T-helper 9 cell (primary cell): Measurements from ENCODE around the gene RRAS2.
"Not testable (repeated sequence)": the region's sequence is repeated elsewhere in the genome, so short reads cannot be mapped to it uniquely, and the experiment has no call there.

ENCODE experiments used
- DNase-seq: peaks from one replicate; pipeline ENCODE4 v3.0.0-alpha.2; 2020

RRAS2 gene

DNA sequence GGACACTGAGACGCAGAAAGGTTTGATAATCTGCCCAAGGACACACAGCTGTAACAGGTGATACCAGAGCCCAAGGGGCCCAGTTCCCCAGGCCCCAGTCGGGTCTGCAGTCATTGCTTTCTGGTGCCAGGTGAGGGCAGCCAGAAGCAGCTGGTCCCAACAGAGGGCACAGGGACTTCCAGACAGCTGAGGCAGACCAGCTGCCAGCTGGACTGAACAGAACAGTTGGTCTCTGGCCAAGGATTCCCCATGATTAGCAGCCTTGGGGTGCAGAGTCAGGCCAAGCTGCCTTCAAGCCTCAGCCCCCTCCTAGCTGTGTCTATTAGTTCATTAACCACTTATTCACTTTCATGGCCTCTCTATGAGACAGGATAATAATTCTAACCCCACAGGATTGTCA is 105.6 kb downstream of the RRAS2 start:
- no peak for DNase-seq

DNA sequence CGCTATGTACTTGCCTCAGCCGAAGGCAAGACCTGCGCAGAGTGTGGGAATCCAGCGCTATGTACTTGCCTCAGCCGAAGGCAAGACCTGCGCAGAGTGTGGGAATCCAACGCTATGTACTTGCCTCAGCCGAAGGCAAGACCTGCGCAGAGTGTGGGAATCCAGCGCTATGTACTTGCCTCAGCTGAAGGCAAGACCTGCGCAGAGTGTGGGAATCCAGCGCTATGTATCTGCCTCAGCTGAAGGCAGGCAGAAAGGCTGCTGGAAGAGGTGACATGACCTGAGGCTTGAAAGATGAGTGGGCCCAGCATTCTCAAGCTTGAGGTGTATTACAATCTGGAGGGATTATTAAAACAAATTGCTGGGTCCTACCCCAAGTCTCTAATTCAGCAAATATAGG is 106.5 kb downstream of the RRAS2 start:
- DNase-seq: not testable (repeated sequence)

DNA sequence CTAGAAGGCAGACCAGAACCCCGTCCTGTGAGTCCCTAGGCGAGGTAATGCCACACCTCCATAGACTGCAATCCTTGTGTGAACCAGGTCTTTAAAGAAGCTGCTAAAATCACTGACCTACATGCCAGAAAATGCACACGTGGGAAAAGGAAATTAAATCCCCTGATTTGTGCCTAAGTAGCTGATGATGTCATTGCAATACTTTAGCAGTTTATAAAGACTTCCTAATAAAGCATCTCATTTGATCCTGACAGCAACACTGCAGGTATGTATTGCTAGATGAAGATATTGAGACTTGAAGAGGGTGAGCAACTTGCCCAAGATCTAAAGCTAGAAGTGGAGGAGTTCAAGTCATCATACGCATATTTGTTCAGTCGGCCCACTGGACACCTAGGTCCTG is 107.2 kb downstream of the RRAS2 start:
- DNase-seq: no peak

DNA sequence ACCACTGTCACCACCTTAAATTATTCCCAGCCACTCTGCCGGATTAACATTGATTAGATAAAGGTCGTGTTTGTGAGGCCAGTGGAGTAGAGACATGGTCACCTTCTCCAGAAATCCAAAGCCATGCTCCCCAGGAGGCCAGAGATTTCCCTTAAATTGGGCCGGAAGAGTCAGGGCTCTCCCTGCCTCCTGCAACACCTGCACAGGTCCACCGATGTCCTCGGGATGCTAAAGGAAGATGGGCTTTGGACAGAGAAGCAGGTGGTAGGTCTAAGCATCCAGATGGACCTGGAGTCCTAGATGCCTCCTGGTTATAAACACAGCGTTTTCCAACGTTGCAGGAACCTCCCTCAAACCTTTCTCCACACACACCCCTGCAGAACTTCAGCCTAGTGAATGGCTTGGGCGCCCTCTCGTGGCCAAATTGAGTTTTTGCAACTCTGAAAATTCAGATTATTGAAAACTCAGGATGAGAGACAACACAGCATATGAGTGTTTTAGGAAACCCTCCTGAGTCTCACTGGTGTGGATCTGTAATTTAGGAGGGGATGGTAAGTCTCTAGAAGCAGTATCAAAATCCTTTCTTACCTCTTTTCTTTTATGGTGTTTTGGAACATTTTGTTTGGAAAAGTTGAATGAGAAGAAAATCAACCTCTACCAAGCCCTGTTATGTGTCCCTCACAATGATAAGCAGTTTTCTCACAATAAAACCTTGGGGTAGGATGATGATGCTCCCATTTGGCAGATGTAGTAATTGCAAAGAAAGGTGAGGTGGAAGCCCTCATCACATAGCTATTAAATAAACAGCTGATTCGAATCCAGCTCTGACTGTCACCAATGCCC is 109.6 kb downstream of the RRAS2 start:
- peak; percentile 69 for DNase-seq

DNA sequence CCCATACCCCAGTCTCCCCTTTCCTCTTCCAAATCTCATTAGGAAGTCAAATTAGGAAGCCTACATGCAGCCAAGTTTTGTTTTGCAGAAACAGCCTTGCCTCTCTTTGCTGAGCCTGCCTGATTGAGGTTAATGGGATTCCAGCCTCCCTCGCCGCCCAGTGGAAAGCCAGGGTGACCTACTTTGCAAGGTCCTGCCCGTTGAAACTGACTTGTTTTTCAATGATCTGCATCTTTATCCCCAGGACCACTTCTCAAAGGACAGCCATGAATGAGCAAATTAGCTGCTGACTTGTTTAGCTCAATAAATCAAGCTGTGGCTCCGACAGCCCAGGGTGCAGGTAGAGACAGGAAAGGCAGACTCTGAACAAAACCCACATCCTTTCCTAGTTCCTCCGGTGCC is 110.4 kb downstream of the RRAS2 start:
- no peak for DNase-seq

DNA sequence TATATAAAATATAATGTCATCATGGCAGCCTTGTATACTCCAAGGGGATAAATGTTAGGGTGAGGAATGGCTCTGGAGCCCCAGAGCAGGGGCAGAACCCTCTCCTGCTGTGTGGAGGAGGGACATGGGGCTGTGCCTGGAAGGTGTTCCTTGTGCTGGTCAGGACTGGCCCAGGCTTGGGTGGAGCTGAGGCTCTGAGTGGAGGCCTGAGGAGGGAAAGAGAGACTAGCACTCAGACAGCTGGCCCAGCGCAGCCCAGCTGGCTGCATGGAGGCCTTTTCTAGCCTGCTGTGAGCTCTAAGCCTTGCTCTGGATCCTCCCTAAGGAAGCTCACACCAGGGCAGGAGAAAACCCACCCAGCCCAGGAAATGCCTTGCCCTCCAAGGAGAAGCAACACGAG is 113.5 kb downstream of the RRAS2 start:
- DNase-seq: no peak

DNA sequence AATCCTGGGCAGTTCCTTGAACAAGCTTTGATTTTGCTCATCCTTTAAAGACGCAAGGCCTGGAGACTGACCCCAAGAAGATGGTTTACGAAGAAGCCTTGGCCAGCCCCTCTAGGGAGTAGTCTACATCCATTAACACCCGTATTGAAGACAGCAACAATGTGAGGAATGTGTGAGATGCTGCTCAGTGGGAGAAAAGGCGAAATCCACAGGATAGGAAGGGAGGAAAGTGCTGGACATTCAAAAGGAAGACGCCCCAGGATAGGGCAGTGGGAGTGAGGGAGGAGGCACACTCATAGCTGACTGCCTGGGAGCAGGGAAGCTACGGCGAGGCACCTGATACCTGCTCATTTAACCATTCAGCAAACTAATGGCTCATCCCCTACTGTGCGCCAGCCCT is 114.1 kb downstream of the RRAS2 start:
- no peak for DNase-seq

DNA sequence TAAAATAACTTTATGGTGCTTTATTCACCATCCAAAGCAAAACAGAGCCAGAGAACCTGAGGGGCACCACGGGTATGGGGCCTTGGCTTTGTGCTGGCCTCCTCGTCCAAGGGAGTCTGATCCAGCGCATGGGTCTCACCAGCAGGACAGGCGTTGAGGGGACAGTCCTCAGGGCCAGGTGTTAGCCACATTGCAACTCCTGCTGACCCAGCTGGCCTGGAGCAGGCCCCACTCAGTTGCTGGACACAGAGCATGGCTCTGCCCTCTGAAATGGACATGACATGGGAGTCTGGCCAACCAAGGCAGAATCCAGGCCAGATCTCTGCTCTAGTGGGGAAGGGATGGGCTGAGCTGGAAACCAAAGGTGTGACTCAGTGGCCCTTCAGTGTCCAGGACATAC is 116.2 kb downstream of the RRAS2 start:
- no peak for DNase-seq

DNA sequence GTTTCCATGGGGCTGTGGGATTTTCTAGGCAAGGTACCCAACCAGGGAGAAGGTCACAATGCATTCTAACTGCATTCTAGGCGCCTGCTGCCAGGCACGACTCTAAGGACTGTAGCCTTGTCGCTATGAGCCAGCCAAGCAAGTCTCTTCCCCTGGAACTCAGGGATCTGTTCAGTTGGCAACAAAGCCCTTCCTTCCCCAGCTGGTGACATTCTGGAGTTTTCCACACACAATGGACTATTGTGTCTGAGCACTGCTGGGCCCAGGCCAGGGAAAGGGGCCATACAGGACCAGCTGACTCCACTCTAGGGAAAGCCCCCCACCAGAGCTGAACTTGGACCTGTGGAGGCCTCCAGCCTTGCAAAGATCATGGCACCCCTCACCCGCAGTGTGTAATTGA is 116.8 kb downstream of the RRAS2 start:
- no peak for DNase-seq

DNA sequence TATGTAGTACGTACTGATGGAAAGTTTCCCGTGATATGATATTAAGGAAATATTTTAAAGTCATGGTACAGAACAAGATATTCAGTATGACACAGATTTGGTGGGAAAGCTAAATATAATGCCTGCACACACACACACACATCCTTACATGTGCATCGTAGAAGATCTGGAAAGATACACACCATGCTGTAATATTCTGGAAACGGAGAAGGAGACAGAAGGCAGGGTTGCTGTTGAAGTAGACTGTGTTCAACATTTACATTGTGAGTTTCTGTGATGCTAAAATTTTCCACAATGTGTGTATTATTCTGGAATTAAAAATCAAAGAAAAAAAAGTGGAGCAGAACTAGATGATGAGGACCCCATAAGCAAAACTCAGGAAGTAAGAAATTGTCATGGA is 118.0 kb downstream of the RRAS2 start:
- no peak for DNase-seq

DNA sequence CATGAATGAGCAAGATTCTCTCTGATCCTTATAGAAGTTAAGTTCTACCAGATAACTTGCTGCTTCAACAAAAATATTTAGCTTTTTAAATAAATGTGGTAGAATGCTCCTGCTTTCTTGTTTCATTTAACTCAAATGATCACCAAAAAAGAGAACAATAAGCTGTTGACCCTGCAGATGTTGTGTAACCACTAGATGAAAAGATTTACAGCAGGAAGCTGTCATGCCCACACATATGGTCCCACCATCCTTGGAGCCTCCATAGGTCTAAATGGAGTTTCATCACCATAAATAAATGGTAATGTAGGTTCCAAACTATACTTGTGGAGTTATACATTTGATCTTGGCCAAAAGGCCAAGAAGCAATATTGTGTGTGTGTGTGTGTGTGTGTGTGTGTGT is 118.8 kb downstream of the RRAS2 start:
- no peak for DNase-seq

DNA sequence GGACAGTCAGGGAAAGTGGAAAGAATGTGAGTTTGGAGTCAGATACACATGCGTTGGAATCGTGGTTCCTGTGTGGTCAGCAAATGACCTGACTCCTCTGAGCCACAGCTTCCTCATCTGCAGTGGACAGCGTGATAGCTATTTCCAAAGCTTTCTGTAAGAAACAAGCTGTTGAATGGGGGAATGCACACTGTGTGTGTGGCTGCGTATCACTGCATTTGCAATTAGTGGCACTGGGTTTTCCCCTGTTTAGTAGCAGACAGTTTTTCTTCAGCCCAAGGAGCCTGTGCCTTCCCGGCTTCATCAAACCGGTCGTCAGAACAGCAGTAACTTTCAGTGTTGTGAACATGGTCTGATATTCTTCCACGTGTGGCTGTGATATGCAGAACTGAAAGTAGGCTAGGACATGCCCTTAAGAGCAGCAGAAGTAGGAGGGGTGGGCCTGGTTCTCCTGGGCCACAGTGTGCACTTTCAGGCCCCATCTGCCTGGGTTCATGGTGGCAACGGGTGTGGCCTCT is 121.5 kb downstream of the RRAS2 start:
- DNase-seq: no peak

DNA sequence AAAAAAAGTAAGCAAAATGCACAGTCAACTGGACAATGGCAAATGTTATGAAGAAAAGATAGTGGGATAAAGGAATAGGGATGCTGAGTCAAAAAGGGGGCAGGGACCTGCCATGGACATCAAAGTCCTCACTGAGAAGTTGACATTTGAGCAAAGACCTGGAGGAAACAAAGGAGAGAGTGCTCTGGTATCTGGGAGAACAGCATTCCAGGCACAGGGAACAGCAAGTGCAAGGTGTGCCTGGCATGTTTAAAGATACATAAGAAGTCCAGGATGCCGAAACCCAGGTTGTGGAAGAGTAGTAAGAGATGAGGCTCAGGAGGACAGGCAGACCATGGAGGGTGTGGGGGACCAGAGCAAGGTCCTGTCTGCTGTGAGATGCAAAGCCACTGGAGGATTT is 123.3 kb downstream of the RRAS2 start:
- no peak for DNase-seq

DNA sequence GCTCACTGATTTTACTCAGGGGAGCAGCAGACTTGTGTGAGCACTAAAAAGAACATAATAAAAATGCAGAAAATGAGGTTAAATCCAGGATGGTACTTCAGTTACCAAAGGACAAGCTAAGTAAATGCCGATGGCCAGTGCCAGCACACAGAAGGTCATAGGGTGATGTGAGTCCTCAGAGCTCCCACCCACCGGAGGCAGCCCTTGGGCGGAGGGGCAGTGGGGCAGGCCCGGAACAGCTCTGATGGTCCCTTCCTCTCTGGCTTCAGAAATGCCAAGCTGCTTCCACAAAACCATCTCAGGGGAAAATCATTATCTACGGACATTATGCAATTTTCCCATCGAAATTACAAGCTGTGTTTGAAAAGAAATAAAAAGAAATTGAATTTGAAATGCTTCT is 124.5 kb downstream of the RRAS2 start:
- DNase-seq: no peak

DNA sequence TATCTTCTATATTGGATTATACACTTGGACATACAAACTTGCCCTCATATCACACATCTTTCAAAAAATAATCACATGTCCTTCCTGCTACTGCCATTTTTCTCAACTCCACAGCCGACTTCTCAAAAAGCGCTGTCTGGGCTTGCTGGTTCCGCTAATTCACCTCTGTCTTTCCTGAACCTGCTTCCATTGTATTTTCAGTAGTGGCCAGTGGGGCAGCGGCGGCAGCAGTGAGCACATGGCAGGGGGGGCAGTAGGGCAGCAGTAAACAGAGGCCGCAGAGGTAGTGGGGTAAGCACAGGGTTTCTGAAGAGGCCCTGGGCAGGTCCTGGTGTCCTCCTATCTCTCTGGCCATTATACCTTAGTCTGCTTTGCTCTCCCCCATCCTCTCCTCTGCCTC is 126.3 kb downstream of the RRAS2 start:
- no peak for DNase-seq

DNA sequence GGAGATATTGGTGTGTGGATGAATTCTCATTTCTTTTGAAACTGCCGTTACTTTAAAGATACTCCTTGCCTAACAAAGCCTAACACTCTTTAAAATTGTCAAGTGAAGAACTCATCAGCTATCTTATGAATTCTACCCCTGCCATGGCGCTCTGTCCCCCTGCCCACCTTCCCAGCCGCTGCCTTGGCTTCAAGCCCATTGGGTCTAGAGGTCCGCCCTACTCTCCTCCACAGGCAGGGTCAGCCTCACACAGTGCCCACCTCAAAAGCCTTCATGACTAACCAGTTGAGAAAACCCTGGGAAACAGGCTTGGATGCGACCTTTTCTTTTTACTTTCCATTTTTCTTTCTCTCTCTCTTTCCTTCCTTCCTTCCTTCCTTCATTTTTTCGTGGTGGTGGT is 128.6 kb downstream of the RRAS2 start:
- DNase-seq: no peak

DNA sequence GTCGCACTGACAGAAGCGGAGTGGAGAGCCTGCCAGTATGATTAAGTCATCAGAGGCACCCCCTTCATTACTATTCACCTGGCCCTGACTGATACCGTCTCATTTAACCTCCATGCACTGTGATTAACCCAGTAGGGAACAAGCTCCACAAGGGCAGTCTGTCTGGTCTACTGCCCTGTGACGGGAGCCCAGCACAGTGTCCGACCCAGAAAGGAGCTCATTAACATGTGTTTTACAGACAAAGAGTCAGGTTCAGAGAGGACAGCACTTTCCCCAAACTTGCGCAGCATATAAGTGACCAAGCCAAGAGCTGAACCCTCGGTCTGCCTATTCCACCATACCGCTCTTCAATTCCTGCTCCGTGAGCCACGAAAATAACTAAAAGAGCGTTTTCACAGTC is 129.5 kb downstream of the RRAS2 start:
- no peak for DNase-seq

DNA sequence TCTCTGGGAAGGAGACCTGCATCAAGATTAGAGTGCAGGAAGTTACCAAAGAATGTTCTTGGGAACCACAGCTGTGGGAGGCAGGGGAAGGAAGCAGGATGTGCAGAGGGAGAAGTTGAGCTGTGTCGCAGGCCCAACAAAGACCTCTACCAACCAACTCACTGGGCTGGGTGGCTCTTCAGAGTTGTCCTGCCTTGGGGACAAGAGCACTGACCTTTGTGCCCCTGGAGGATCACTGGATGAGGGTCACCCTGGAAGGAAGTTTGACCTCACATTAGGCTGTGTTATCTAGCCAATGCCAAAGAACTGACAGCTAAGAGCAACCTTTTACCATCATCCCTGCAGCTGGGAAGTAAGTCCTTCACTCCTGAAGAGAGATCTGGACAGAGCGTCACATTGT is 130.6 kb downstream of the RRAS2 start:
- DNase-seq: no peak
